Stomach (tissue), 4 donors: ENCODE data around the gene ACSF3.

Experiments used
- CTCF ChIP-seq, 7 experiments: fragments of 450-650 bp in 4 of 7; fragments of 200-600 bp in 3 of 7; sonication (generic) in 3 of 7; IDR thresholded peaks; one replicate each; pipeline ENCODE4 v1.5.1; 2016 to 2019; ENCODE audit warnings: antibody characterized with exemption in 7 of 7, control low read depth in 2 of 7, mild to moderate bottlenecking in 1 of 7
- POLR2AphosphoS5 ChIP-seq, 3 donors: sonication (generic); formaldehyde crosslinking; IDR thresholded peaks; one replicate each; pipeline ENCODE4 v1.6.1; 2016; ENCODE audit warnings: antibody characterized with exemption in 3 of 3

DNA sequence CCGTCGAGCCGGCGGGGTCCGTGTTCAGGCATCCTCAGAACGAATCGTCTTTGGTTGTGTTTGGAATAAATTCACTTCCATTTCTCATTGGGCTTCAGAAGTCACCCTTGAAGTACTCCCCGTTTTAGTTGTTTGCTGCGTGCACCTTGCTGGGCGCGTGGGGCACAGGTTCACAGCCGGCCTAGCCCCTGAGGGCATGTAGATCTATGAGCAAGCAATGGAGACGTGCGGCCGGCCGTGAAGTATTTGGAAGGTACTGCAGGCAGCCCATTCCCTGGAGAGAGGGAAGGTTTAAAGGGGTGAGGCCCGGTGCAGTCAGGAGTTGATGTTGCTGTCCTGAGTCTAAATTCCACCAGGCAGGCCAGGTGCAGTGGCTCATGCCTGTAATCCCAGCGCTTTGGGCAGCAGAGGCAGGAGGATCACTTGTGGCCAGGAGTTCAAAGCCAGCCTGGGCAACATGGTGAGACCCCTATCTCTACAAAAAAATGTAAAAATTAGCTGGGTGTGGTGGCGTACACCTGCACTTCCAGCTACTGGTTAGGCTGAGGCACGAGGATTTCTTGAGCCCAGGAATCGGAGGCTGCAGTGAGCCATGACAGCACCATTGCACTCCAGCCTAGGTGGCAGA lies 714 bp downstream of the ACSF3 start:
- no peak for TF ChIP-seq CTCF (IDR thresholded peaks at IDR 0.05)
- TF ChIP-seq POLR2AphosphoS5 (IDR thresholded peaks at IDR 0.05) = no peak
